NCI-H774 (cell line): ENCODE data around the gene AGXT.

Experiments used
- DNase-seq: peaks from one replicate; lab custom pipeline; 2025; lab: John Stamatoyannopoulos, UW

AGXT gene

DNA sequence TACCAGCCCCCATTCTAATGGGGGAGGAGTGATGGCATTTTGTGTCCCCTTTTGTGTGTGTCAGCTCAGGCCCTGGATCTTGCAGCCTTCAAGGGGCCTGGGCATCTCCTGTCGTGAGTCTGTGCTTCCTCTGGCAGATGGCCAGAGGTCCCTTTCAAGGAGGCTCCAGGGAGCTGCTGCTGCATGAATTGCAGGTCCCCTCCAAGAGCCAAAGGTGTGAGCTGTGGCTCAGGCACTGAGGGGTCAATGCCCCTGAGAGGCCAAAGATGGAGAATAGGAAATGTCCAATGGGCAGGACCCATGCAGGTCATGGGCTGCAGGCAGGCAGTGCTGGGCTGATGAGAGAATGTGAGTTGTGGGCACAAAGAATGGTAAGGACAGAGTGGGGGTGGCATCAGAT lies 16.9 kb downstream of the AGXT start:
- DNase-seq: no peak

DNA sequence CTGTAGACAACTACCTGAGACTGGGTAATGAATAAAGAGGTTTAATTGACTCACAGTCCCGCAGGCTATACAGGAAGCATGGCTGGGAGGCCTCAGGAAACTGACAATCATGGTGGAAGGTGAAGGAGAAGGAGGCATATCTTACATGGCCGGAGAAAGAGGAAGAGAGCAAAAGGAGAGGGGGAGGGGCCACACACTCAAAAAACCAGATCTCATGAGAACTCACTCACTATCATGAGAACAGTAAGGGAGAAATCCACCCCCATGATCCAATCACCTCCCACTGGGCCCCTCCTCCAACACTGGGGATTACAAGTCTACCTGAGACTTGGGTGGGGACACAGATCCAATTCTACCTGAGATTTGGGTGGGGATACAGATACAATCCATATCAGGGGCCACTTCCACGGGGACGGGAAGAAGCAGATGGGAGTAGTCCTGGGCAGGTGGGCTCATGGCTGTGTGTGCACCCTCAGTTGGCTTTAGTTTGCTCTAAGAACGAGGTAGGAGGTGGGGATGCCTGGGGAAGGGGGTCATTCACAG lies 17.5 kb downstream of the AGXT start:
- no peak for DNase-seq

DNA sequence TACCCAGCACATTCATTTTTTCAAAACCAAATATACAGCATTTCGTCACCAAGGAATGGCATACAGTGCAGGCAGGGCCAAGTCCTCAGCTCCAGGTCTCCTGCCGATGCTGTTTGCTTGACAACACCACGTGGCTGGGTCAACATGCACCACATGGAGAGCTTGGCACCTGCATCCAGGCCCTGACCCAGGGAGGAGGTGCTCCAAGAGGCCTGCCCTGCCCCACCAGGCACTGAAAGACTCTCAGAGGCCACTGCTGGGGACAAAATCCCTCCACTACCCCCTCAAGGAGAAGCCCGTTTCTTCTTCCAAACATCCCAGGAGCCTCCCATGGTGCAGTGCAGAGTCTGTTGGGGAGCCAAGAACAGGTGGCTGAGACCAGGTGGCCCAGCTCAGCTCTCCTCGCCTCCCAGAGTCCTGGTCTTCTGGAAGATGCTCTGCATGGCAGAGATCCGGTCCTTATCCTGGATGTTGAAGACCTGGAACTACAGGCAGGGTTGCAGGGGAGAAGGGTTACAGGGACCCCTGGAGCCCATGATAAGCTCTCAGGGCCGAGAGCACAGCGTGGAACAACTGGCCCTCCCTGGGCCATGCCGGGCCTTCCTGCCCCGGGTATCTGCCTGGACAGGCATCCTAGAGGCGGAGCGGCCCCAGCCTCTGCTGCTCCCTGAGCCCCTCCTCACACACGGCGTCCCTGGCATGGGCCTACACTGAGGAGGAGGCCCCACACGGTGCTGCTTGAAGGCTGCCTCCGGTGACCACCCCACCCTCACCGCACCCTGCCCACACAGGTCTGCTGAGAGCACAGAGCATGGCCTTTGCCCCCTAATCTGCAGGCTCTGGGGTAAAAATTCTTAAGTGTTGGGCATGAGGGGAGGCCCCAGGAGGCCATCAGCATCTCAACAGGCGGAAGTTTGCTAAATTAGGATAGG lies 18.3 kb downstream of the AGXT start:
- DNase-seq: peak; percentile 11

DNA sequence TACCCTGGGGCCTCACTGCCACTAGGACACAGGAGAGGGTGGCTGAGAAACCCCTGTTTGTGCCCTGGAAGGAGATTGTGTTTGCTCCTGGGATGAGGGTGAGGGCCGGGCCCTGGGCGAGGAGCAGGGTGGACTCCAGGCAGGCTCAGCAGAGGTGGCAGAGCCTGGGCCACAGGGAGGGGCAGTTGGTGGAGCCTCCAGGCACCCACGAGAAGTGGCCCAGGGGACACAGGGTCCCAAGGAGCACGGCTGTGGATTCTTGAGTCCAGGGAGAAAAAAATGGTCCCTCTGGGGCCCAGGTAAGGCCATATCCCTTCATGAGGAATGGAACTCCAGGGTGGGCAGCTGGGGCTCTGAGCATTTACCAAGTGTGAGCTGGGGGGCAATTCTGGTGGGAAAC lies 19.0 kb downstream of the AGXT start:
- DNase-seq: no peak

DNA sequence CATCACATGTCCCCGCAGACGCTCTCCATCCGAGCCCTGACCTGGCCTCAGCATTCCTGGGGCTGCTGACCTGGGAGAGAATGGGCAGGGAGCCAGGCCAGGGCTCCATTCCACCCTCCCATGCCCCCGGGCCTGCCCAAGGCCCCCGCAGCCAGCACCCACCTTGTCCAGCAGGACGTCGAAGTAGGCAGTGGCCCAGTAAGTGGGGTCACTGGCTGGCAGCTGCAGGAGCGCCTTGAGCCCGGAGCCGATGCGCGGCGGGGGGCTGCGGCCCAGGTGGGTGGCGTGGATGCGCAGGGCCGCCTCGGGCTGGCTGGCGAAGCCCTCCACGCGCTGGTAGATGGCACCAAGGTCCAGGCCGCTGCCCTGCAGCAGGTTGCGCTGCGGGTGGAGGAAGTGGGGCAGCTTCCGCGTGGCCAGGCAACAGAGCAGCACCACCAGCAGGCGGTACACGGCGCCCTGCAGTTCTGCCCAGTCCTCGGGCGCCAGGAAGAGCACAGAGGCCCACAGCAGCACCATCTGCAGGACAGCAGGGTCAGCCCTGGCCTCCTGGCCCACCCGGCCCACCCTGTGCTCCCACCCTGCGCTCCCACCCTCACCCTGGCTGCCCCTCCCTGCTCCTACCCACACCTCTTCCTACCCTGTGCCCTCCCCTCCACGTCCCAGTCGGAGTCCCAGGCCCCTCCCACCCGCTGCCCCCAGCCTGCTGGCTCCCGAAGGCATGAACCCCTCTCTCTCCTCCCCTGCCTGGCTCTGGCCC lies 19.7 kb downstream of the AGXT start:
- no peak for DNase-seq

DNA sequence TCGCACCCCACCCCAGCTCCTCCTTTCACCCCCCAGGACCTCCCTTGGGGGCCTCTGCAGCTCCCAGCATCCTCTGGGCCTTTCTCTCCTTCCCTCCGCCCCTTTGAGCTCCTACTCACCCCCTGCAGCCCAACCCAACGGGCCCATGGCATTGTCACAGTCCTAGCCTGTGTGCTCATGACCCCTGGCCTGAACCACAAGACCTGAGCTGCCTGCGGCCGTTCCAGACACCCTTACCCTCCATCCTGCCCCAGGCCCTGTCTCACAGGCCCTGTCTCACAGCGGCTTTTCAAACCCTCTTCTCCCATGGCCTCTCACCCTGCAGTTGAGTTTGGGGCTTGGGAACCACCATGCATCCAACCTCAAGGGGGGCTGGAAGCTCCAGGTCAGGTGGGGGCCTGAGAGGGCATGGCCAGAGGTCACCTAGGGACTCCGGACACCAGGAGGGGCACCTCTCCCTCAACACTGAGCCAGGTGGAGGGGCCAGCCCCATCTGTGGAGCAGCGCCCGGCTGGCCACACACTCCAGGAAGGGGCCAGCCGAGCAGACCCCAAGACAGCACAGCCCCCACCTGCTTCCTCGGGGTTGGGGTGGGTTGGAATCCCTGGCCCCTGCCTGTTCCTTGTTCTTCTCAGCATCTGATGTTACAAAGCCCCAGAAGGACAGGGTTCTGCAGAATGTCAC lies 20.4 kb downstream of the AGXT start:
- no peak for DNase-seq

DNA sequence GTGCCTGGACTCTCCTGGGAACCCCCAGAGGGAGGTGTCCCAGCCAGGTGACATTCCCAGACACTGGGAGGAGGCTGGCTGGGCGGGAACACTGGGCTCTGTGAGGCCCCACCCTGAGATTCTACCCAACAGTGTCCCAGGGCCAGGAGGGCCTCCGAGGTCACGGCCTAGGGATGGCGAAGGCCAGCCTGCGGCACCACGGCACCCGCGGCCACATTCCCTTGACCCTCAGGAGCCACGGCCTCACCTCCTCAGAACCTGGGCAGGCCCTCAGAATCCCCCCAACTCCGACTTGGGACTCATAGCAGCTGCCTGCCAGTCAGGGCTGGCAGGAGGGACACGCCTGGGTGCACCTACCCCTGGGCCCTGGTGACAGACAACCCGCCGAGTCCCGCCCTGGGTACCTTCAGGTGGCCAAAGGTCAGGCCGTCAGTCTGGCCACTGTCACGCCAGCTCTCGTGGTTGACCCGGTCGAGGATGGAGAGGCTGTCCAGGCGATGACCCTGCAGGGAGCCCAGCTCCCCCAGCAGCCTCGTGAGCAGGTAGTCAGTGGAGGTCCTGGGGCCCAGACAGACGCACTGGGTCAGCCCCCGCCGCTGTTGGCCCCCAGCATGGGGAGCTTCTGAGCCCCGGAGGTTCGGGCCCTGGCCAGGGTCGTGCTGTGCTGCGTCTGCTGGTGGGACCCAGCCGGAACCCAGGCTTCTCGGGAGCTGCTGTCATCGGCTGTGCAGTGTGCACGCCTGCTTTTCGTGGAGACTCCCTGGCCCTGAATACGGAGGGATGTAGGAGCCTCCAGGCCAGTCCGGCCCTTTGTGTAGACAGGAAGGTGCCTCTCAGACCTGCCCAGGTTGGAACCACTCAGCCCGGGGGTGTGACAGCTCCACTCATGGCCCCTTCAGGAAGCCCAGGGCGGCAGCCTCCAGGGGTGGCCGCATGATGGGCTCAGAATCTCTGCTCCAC lies 21.3 kb downstream of the AGXT start:
- DNase-seq: no peak

DNA sequence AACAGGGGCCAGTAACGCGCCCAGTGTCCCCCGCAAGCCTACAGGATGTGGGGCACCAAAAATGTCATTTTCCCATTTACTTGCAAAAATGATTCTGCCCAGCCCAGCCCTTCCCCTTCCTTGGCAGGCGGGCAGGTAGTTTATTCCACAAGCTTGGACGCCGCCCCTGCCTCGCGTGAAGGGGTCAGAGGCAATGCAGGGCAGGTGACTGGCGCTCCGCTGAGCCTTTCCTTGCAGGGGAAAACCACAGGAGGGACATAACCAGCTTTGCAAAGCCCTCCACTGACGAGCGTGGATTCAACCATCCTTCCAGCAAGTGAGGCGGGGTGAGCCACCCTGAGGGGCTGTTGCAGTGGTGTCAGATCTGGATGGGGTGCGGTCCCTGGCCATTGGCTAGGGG lies 22.1 kb downstream of the AGXT start:
- DNase-seq: no peak

DNA sequence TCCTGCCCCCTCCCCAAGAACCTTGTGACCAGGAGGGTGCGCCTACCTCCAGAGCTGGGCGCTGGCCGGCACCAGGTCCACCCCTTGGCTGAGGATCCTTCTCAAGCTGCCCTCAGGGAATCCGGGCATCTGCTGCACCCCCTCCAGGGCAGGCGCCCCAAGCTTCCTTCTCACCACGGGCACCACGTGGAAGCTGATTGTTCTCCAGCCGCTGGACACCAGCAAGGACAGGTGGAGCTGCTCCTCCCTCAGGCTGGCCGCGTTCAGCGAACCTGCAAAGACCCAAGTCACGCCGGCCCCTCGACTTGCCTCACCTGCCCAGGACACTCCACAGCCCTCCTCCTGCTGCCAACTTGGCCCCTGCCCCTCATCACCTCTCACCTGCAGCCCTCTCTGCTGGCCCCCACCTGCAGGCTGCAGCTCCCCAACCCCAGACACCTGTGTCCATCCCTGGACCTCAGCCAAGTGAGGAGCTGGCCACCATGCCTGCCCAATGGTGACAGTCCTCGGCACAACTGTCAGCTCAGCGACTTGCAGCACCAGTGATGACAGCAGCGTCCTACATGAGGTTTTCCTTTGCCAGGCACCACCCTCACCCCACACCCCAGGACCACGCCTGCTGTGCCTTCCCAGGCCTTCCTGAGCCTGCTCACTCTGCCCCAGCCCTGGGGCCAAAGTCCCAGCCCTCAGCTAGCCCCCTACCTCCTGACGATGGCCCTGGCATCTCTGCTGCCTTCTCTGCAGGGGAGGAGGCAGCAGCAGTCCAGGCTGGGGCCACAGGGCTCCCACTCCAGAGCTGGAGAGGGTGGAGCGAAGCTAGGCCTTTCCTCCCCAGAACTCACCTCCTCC lies 23.1 kb downstream of the AGXT start:
- no peak for DNase-seq

DNA sequence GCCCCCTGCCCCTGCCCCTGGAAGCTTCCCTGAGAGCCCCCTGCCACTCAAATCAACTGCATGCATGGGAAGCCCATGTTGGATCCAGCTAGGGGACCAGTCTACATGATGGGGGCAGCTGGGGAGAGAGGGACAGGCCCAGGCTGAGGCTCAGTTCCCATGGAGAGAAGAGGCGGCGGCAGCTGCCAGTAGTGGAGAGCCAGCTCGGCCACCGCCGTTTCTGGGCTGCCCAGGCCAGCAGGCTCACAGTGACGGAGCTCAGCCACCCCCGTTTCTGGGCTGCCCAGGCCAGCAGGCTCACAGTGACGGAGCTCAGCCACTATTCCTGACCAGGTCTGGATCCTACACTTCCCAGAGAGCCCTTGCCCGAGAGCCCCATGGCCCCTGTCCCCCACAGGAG lies 23.7 kb downstream of the AGXT start:
- DNase-seq: no peak

DNA sequence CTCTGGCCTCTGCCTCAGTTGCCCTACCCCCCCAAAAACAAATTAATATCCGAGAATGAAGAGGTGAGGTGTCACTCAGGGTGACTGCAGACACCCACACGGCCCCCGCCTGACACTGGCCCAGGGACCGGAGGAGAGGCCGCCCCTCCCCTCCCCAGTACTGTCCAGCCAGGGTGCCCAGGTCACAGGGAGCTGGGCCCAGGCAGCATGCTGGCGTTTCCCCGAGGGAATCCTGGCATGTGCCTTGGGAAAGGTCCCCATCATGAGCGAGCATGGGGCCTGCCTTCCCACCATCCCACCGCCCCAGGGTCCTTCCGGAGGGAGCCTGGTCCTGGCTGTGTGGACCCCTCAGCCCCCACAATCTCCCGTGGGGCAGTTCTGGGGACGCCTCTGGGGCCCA lies 24.3 kb downstream of the AGXT start:
- no peak for DNase-seq

DNA sequence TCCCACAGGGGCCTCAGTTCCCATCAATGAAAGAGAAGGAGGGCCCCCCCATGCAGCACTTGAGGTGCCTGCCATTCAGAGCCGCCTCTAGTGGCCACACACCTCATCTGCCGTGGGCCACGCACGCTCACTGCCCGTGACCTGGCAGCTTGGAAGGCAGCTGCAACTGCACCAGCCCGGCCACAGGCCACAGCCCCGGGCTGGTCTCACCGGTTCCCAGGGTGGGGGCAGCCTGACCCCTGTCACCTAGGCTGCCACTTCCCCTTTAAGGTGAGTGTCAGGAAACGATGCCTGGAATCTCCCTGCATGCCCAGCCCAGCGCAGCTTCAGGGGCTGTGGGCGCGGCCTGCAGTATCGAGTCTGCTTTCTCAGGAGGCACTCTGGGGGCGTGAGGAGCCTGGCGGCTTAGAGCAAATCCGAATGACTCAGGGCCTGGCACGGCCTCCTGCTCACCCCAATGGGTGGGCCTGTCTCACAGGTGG lies 24.8 kb downstream of the AGXT start:
- no peak for DNase-seq

DNA sequence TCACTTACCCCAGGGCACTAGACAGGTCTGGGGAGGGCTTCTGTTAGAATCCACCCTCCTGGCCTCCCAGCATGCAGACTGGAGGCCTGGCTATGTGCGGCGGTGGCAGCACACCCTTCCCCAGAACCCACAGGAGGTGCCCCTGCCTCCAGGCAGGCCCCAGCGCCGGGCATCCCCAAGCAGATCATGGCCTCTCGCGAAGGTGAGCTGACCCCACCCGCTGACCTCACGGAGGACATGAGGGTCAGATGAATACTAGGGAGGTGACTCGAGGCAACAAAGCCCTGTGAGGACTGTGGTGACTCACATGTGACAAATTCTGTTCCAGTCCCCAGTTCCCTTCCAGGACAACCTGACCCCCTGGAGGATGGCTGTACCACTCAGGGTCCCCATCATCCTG lies 25.4 kb downstream of the AGXT start:
- no peak for DNase-seq

DNA sequence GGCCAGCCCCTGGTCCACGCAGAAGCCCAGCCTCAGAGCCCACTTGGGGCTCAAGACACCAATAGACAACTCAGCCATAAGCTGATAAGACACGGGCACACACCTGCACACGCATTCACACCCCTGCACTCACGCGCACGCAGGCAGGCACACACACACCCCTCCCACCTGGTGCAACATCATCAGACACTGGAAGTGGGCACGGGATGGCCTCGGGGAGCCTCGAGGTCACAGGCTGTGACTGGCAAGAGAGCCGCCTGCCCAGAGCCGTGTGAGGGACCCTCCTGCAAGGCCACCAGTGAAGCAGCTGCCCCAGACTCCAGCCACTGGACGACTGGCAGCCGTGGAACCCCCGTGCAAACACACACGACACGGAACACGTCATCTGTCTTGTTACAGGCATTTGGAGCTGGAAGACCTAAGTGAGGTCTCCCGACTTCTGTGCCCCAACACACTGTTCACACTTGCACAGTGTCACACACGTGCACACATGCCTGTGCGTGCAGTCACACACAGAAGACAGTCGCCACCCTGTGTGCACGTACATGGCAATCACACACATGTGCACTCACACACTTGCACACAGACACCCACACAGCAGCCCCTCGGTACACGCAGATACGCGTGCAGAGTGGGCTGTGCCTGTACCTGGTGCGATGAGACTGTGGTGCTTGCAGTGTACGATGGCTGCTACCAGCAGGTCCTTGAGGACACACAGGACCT lies 26.4 kb downstream of the AGXT start:
- DNase-seq: no peak

DNA sequence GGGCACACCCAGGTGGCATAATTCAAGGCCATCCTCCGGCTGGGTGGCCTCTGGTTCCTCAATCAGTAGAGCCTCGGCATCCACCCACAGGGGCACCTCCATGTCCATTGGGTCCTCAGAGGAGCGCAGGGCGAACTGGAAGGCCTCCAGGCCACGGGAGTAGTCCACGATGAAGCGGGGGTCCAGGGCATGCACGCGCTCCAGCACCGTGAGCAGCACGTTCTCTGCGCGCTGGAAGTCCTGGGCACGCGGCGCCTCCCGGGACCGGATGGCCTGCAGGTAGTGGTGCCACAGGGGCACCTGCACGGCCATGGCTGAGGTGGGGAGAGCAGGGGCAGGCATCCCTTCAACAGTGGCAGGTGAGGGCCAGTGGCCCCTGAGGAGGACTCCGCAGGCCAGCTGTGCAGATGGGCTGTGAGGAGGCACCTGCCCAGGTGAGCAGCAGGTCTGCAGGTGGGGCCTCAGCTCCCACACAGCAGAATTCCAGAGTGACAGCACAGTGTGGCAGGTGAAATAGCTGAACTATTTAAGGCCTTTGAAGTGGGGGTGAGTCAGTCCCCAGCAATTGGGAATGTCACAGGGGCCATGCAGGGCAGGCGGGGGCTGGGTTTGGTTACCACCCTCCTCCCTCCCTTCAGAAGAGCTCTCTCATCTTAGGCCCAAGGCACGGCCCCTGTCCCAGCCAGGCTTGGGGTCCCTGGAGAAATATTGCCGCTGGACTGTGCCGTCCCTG lies 27.2 kb downstream of the AGXT start, which contains the start of gene MAB21L4:
MAB21L4 (minus strand) TSS at position 501 of the 733 bp plus-strand sequence; CDS start at position 342, 159 bp downstream.
- DNase-seq: no peak

DNA sequence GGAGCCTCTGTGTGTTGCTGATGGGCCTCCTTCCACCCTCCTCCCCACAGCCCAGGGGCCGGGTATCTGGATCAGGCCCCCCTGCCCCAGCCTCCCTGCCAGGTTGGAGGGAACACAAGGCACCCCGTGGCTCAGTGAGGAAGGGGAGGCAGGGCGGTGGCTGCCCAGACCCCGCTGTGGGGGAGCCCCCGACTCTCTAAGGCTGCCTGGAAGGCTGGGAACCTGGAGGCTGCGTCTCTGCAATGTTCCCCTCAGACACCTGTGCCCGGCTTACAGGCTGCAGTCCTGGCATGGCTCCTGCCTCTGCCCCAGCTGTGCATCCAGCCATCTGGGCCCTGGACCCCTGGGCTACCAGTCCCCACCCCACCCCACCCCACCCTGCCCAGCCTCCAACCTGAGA lies 27.8 kb downstream of the AGXT start:
- DNase-seq: no peak

DNA sequence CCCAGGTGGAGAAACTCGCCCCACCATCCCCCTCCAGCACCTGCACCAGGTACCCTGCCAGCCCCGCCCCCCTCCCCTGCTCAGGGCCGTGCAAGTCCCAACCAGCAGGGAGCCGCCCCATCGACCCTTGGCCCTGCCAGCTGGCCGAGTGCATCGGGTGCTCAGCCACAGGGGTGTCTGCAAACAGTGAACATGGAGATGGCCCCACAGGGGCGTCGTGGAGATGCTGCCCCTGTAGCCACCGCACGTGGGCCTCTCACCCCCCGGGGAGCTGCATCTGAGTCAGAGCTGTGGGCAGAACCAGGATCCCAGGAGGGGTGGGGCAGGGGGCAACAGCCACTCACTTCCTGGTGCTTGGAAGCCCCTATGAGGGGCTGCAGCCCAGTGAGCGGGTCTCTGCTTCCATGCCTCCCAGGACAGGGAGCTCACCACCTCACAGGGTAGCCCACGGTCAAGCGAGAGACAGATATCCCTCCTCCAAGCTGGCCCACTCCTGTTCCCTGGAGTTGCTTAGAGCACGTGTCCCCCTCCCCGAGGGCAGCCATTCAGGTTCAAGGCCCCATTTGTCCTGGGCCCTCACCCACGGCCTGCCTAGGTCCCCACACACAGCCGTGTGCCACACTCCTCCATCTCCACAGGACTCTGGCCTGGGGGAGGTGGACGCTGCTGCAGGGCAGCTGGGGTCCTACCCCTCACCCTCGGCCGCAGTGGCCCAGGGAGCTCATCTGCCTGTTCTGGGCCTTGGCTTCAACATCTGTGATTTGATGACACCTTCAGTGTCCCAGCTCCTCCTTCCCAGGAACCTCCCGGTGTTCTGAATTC lies 28.5 kb downstream of the AGXT start:
- DNase-seq: no peak
